RCC 7860 (cell line): ENCODE measurements around the gene NTMT1.

Experiments
- DNase-seq: peaks from one replicate; pipeline ENCODE4 v3.0.0-alpha.2; 2015; ENCODE audit warnings: low spot score
- FAIRE-seq: peaks from 2 replicates; lab custom pipeline; 2012; peaks lifted over from hg19 to GRCh38; lab: Jason Lieb, UNC

NTMT1 gene

GRCh38 chr9:129596541-129597331, 29.2 kb upstream of the NTMT1 start:
- FAIRE-seq (no peak), DNase-seq (no peak)

GRCh38 chr9:129597355-129598088, 28.4 kb upstream of the NTMT1 start:
- FAIRE-seq (no peak), DNase-seq (no peak)

- no peak for FAIRE-seq
- no peak for DNase-seq
Observed at GRCh38 chr9:129598089-129598596, 27.8 kb upstream of the NTMT1 start.

GRCh38 chr9:129601082-129601674, 24.8 kb upstream of the NTMT1 start:
- FAIRE-seq (no peak), DNase-seq (no peak)

GRCh38 chr9:129602598-129603415, 23.2 kb upstream of the NTMT1 start:
- FAIRE-seq = no peak
- DNase-seq = no peak

GRCh38 chr9:129604056-129604765, 21.8 kb upstream of the NTMT1 start:
- FAIRE-seq = no peak
- DNase-seq = no peak

- FAIRE-seq (no peak), DNase-seq (no peak)
Observed at GRCh38 chr9:129604766-129605163, 21.2 kb upstream of the NTMT1 start.

GRCh38 chr9:129606161-129607026, 19.6 kb upstream of the NTMT1 start:
- FAIRE-seq (no peak), DNase-seq (no peak)

GRCh38 chr9:129607027-129607387, 19.0 kb upstream of the NTMT1 start:
- FAIRE-seq = no peak
- no peak for DNase-seq

- FAIRE-seq (no peak), DNase-seq (no peak)
Observed at GRCh38 chr9:129608561-129609481, 17.1 kb upstream of the NTMT1 start.

GRCh38 chr9:129609486-129610212, 16.3 kb upstream of the NTMT1 start:
- FAIRE-seq = no peak
- DNase-seq = no peak

GRCh38 chr9:129610213-129610472, 15.8 kb upstream of the NTMT1 start:
- no peak for DNase-seq
- FAIRE-seq = no peak

GRCh38 chr9:129610473-129611306, 15.3 kb upstream of the NTMT1 start:
- peak; percentile 37 for DNase-seq
- FAIRE-seq = no peak

- no peak for FAIRE-seq
Observed at GRCh38 chr9:129611307-129611800, 14.6 kb upstream of the NTMT1 start.

GRCh38 chr9:129612123-129612522, 13.8 kb upstream of the NTMT1 start:
- FAIRE-seq (no peak), DNase-seq (no peak)

More at GRCh38 chr9:129611307-129611800, 14.6 kb upstream of the NTMT1 start:
- DNase-seq = no peak

- no peak for DNase-seq
- FAIRE-seq = no peak
Observed at GRCh38 chr9:129612815-129613519, 13.0 kb upstream of the NTMT1 start.
